Endothelial cell of umbilical vein (primary cell): ENCODE data around the gene RNF43.

Source experiments
- EZH2 ChIP-seq: IDR thresholded peaks from 2 replicates; pipeline ENCODE4 v1.6.1; 2012; ENCODE audit warnings: borderline replicate concordance, low read depth, mild to moderate bottlenecking, moderate library complexity, low read length, inconsistent platforms; ENCODE audit not compliant: severe bottlenecking
- MYC ChIP-seq: IDR thresholded peaks from one replicate; pipeline ENCODE4 v1.6.1; 2011; ENCODE audit warnings: mild to moderate bottlenecking, low read depth, low read length
- POLR2A ChIP-seq: IDR thresholded peaks from 2 replicates; pipeline ENCODE4 v1.6.1; 2012; ENCODE audit warnings: low read depth, mild to moderate bottlenecking, control low read depth, low read length
- POLR2AphosphoS5 ChIP-seq: IDR thresholded peaks from 2 replicates; pipeline ENCODE4 v1.6.1; 2012; ENCODE audit warnings: low read depth, mild to moderate bottlenecking, control low read depth, low read length, moderate library complexity; ENCODE audit not compliant: insufficient read depth
- TF ChIP-seq, protein P1 (sequence below), 2 donors: IDR thresholded peaks; 1 replicate in 1 of 2; 2 replicates in 1 of 2; pipeline ENCODE4 v1.5.1; 2011; ENCODE audit warnings: low read length in 2 of 2, mild to moderate bottlenecking in 2 of 2, moderate library complexity in 2 of 2, control low read depth in 1 of 2, inconsistent platforms in 1 of 2, low read depth in 1 of 2; ENCODE audit not compliant: insufficient read depth in 1 of 2; ENCODE audit errors: extremely low read depth in 1 of 2

DNA sequence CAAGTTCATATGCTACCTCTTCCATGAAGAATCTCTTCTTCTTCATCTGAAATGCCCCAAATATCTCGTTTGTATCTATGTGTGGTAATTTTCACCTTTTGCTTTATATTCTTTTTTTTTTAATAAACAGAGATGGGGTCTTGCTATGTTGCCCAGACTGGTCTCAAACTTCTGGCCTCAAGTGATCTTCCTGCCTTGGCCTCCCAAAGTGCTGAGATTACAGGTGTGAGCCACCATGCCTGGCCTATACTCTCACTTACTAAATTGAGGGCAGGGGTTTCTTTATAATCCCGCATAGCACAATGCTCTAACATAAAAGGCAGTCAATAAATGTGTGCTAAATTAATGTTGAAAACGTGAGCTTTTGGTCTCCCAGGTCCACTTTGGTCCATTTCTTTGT is 30.6 kb downstream of the RNF43 start:
- TF ChIP-seq, protein P1, sequence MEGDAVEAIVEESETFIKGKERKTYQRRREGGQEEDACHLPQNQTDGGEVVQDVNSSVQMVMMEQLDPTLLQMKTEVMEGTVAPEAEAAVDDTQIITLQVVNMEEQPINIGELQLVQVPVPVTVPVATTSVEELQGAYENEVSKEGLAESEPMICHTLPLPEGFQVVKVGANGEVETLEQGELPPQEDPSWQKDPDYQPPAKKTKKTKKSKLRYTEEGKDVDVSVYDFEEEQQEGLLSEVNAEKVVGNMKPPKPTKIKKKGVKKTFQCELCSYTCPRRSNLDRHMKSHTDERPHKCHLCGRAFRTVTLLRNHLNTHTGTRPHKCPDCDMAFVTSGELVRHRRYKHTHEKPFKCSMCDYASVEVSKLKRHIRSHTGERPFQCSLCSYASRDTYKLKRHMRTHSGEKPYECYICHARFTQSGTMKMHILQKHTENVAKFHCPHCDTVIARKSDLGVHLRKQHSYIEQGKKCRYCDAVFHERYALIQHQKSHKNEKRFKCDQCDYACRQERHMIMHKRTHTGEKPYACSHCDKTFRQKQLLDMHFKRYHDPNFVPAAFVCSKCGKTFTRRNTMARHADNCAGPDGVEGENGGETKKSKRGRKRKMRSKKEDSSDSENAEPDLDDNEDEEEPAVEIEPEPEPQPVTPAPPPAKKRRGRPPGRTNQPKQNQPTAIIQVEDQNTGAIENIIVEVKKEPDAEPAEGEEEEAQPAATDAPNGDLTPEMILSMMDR (IDR thresholded peaks at IDR 0.05; ENCODE audit: extremely low read depth in 1 of 2, insufficient read depth in 1 of 2, low read depth in 1 of 2, low read length in 2 of 2), result no peak
- TF ChIP-seq POLR2A, result no peak
- no peak for TF ChIP-seq EZH2
- no peak for TF ChIP-seq POLR2AphosphoS5
- TF ChIP-seq MYC, result no peak
